GM18870 (cell line): ENCODE measurements around the gene ATP8A1.

Experiments used
- ATAC-seq: cut with Tn5 transposase; IDR thresholded peaks from one replicate; pipeline ENCODE4 v1.9.1; 2021; ENCODE audit warnings: moderate library complexity; ENCODE audit not compliant: unreplicated experiment

ATP8A1 gene

DNA sequence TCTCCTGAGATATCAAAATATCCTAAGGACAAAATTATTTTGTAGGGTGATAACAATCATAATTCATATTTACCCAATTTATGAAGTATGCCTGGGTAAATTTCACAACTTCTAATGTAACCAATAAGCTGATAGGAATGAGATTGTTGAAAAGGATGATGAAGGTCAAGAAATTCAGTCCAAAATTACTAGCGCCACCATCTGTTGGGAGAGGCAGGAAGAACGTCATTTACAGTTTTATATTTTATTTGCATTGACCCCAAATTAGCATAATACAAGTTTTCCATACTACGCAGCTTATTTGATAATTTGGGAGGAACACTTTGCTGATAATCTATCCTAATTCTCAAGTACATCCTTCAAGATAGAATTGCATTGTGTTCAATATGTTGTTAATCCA lies 78.7 kb downstream of the ATP8A1 start:
- no peak for ATAC-seq

- ATAC-seq: no peak
Measured at GRCh38 chr4:42574870-42575430, 82.0 kb downstream of the ATP8A1 start.

- no peak for ATAC-seq
Measured at GRCh38 chr4:42573249-42573648, 83.7 kb downstream of the ATP8A1 start.

GRCh38 chr4:42570221-42570620 lies 86.7 kb downstream of the ATP8A1 start:
- ATAC-seq: no peak

DNA sequence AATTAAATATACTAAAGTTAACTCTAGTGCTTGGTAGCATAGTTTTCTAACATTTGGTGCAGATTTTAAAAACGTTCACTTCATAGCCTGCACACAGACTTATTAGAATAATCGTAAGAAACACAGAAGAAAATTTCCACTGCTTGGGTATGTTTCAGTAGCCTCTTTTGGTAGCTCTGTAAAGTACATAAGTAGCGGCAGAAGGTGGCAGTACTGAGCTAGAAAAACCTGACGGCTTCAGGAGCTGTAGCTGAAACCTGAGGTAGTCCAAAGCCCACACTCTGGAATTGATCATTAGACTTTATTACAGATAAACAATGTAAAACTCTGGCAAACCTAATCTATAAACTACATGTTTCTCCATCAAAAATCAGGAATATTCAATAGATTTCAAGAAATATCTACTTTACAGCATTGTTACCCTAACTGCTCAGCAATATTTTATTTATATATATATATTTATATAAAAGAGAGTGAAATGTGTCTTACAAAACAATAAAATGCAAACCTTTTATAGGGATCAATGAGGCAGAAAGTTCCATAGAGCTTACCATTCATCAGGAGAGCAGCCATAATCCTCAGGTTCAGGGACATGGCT lies 88.2 kb downstream of the ATP8A1 start:
- ATAC-seq: peak; percentile 90

DNA sequence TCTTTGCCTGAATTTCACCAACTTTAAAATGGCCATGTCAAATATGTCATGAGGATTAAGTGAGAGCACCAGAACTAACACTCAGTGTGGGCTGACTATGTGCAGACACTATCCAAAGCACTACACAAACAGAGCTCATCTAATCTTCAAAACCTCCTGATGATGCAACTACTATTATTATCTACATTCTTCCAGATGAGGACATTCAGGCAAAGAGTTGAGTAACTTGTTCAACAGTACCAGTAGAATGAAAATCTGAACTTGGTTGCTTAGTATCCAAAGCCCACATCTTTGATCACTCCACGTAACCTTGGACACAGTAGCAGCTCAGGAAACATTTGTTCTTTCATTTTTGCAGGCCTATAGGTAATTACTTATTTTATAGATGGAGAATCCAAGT lies 90.1 kb downstream of the ATP8A1 start:
- no peak for ATAC-seq

GRCh38 chr4:42562016-42562415 lies 94.9 kb downstream of the ATP8A1 start:
- no peak for ATAC-seq

GRCh38 chr4:42561031-42561430 lies 95.9 kb downstream of the ATP8A1 start:
- no peak for ATAC-seq

DNA sequence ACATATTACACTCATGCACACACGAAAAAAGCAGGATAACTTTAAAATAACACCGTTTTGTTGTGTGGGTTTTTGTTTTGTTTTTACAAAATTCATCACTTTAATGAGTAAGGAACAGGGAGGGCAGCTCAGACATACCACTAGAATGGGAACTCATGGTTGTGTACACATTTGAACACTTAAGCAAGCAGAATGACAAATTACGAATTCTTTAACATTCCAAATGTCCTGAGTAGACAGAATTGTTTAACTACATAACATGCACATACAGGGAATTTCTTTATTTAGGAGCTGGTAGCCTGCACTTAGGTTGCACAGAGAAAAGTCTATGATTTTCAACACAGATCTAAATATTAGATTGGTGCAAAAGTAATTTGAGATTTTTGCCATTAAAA lies 96.4 kb downstream of the ATP8A1 start:
- ATAC-seq: no peak

DNA sequence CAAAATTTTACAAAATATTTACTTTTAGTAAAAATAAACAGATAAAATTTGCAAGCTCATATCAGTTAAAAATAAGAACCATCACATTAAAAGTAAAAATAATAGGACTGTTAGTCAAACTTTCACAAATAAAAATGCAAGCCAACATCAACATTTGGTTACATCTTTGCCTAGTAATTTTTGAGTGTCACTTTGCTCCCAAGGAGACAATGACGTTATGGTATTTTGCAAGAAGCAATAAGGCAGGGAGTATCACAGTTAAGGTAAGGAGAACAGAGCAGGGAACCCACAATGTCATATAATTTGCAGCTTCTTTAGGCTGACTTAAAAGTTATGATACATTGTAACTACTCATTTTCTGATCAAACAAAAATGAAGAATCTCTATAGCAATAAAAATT lies 98.7 kb downstream of the ATP8A1 start:
- ATAC-seq: no peak

GRCh38 chr4:42555828-42556227 lies 101.1 kb downstream of the ATP8A1 start:
- ATAC-seq: no peak

- ATAC-seq: no peak
Measured at GRCh38 chr4:42554072-42554471, 102.8 kb downstream of the ATP8A1 start.

GRCh38 chr4:42549896-42550295 lies 107.0 kb downstream of the ATP8A1 start:
- ATAC-seq: no peak

DNA sequence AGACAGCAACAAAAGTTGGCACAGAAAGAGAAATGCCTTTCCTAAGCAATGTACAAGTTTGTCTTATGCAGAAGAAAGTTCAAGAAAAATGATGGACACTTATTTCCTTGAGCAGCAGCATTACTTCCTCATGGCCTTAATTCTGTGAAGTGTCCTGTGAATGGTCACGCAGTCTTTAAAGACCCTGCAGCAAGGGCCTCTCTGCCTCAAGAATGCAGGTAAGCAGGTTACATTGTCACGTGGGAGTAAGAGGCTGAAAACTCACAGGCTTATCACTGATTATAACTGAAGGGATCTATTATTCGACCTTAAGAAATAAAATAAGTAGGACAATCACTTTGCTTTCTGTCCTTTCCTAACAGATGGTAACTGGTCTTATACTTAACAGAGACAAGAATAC lies 109.1 kb downstream of the ATP8A1 start:
- no peak for ATAC-seq

DNA sequence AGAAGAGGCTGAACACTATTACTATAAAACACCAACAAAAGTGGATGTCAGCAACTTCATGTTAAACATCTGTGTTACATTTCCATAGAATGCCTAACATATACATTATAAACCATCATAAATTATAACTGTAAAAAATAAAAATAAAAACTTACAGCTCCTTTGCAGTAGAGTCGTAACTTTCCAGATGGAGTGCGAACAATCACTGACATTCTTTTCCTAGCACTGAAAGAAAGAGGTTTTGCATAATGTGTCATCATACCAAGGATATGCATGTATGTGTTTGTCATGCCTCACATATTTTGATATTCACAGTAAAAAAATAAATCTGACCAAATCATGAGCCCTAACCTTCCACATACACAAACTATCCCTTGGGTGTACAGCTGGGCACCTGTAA lies 113.1 kb downstream of the ATP8A1 start:
- no peak for ATAC-seq

GRCh38 chr4:42543126-42543525 lies 113.8 kb downstream of the ATP8A1 start:
- ATAC-seq: no peak

- no peak for ATAC-seq
Measured at GRCh38 chr4:42541647-42542046, 115.3 kb downstream of the ATP8A1 start.

DNA sequence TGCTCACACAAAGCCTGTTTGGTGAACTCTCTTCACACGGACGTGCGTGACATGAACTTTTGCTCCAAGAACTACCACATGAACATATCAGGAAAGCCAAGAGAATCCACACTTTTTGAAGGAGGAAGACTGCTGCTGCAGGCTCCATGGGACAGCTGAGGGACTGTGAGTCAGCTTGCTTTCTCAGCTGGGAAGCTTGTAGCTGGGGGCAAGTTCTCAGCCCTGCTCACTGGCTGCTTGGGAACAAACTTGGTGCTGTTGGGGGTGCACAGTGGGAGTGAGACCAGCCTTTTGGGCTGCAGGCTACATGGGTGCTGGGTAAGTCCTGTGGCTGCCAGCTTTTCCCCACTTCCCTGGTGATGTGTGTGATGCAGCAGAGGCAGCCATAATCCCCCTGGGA lies 123.9 kb downstream of the ATP8A1 start:
- ATAC-seq: no peak

GRCh38 chr4:42531341-42532030 lies 125.4 kb downstream of the ATP8A1 start:
- ATAC-seq: no peak

DNA sequence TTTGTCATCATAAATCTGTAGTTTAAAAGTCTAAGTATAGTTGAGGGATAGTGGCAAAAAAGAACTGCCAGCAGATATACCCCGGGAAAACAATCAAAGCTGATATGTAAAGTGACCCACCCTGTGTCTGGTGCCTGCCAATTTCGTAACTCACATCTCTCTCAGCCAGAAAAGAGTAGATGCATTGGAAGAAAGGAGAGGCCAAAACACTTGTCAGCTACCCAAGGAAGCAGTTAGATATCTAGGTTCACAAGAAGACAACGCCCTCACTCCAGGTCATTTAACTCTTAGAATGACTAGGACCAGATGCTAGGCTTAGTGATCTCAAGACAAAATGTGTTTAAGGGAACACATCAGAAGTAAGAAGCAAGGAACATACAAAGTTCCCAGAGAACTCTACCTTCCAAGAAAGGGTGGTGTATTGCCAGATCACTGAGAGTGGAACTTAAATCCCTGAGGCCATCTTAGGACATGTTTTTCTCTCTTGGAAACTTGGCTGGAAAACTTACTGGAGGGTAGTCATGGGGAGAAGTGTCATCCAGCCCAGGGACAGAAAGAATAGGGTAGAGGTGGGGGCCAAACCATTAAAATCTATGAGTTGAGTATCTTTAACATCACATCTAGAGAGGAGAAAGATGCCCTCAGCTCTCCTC lies 133.7 kb downstream of the ATP8A1 start:
- no peak for ATAC-seq

DNA sequence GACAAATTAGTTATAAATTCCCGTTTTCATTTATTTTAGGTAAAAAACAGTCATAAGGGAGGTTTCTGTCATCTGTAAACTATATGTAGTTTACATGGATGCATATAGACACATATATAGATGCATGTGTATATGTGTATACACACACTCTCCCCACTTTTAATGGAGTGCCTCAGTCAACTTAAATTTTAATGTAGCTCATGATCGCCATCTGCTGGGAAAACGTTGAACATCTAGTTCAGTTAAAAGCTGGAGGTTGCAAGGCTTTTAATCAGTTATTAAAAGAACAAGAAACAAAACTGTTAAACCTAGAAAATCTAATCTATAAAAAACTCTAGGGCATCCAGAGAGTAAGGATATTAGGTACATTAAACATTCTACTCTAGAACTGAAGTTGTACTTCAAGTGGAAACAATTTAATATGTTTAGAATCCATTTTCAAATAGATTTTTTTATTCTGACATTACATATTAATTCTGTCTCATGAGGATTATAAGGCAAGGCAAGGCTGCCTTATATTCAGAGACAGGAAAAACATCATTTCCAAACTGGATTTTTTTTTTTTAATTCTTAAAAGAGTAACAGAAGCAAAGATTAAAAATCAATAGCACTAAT lies 137.0 kb downstream of the ATP8A1 start:
- ATAC-seq: peak; percentile 60
